ENCODE data around the gene PRPF6. TPM values are rescaled to one million over a fixed set of nuclear protein-coding genes. Genes with fewer than 3 reads are reported as not detected.

PRPF6 gene
- total RNA-seq, 1 donor from 2014 or later, result 52.6 TPM

GRCh38 chr20:64075556-64075955, 94.6 kb downstream of the PRPF6 start:
- Mint-ChIP-seq H3K27ac (ENCODE audit: unreplicated experiment) (no peak overlapping the region), H3K4me1 (ENCODE audit: low read depth, unreplicated experiment) (no peaks in the 10 kb centered on the region), H3K36me3 (ENCODE audit: low read depth, unreplicated experiment) (no peaks in the 10 kb centered on the region), H3K27me3 (ENCODE audit: low read depth, unreplicated experiment) (no peaks in the 10 kb centered on the region), H3K4me3 (ENCODE audit: unreplicated experiment) (no peak overlapping the region), H3K9me3 (ENCODE audit: unreplicated experiment) (no peaks in the 10 kb centered on the region)
- TF ChIP-seq, protein P1, sequence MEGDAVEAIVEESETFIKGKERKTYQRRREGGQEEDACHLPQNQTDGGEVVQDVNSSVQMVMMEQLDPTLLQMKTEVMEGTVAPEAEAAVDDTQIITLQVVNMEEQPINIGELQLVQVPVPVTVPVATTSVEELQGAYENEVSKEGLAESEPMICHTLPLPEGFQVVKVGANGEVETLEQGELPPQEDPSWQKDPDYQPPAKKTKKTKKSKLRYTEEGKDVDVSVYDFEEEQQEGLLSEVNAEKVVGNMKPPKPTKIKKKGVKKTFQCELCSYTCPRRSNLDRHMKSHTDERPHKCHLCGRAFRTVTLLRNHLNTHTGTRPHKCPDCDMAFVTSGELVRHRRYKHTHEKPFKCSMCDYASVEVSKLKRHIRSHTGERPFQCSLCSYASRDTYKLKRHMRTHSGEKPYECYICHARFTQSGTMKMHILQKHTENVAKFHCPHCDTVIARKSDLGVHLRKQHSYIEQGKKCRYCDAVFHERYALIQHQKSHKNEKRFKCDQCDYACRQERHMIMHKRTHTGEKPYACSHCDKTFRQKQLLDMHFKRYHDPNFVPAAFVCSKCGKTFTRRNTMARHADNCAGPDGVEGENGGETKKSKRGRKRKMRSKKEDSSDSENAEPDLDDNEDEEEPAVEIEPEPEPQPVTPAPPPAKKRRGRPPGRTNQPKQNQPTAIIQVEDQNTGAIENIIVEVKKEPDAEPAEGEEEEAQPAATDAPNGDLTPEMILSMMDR (IDR thresholded peaks at IDR 0.05; ENCODE audit: insufficient read depth, low read depth, low read length), result no peak
- TF ChIP-seq EZH2 (IDR thresholded peaks at IDR 0.05; ENCODE audit: insufficient read depth, low read length), result no peak
- Histone ChIP-seq H3K4me2 (ENCODE audit: low read length) (no peak overlapping the region), H3K4me1 (ENCODE audit: insufficient read depth, low read length) (peaks cover 8% of the 10 kb centered on the region), H4K20me1 (ENCODE audit: insufficient read depth, low read length) (peaks cover 10% of the 10 kb centered on the region), H3K9ac (ENCODE audit: low read length) (no peak overlapping the region), H3K9me3 (ENCODE audit: insufficient read depth, low read depth, low read length) (no peaks in the 10 kb centered on the region), H3K4me3 (ENCODE audit: insufficient read depth, low read depth, low read length) (no peak overlapping the region), H3K36me3 (ENCODE audit: insufficient read depth, low read length) (no peaks in the 10 kb centered on the region), H3K27me3 (ENCODE audit: insufficient read depth, low read length) (no peaks in the 10 kb centered on the region), H3K27ac (ENCODE audit: low read depth, low read length) (no peak overlapping the region), H2AFZ (ENCODE audit: low read depth, low read length) (no peak overlapping the region), H3K79me2 (ENCODE audit: insufficient read depth, low read length) (no peaks in the 10 kb centered on the region)
- DNase-seq (ENCODE audit: low read depth), result no peak
- FAIRE-seq, result no peak

- Histone ChIP-seq H3K27ac (ENCODE audit: low read depth, low read length) (no peak overlapping the region), H3K79me2 (ENCODE audit: insufficient read depth, low read length) (no peaks in the 10 kb centered on the region), H3K4me1 (ENCODE audit: insufficient read depth, low read length) (peaks cover 8% of the 10 kb centered on the region), H3K4me2 (ENCODE audit: low read length) (no peak overlapping the region), H3K9ac (ENCODE audit: low read length) (no peak overlapping the region), H3K9me3 (ENCODE audit: insufficient read depth, low read depth, low read length) (no peaks in the 10 kb centered on the region), H3K27me3 (ENCODE audit: insufficient read depth, low read length) (no peaks in the 10 kb centered on the region), H4K20me1 (ENCODE audit: insufficient read depth, low read length) (peaks cover 10% of the 10 kb centered on the region), H2AFZ (ENCODE audit: low read depth, low read length) (no peak overlapping the region), H3K4me3 (ENCODE audit: insufficient read depth, low read depth, low read length) (no peak overlapping the region), H3K36me3 (ENCODE audit: insufficient read depth, low read length) (no peaks in the 10 kb centered on the region)
- Mint-ChIP-seq H3K4me1 (ENCODE audit: low read depth, unreplicated experiment) (no peaks in the 10 kb centered on the region), H3K36me3 (ENCODE audit: low read depth, unreplicated experiment) (no peaks in the 10 kb centered on the region), H3K4me3 (ENCODE audit: unreplicated experiment) (no peak overlapping the region), H3K9me3 (ENCODE audit: unreplicated experiment) (no peaks in the 10 kb centered on the region), H3K27me3 (ENCODE audit: low read depth, unreplicated experiment) (no peaks in the 10 kb centered on the region), H3K27ac (ENCODE audit: unreplicated experiment) (no peak overlapping the region)
- DNase-seq (ENCODE audit: low read depth) (no peak), FAIRE-seq (no peak)
- no peak for TF ChIP-seq EZH2 (IDR thresholded peaks at IDR 0.05; ENCODE audit: insufficient read depth, low read length)
- TF ChIP-seq, protein P1 (IDR thresholded peaks at IDR 0.05; ENCODE audit: insufficient read depth, low read depth, low read length), result no peak
These were observed 95.4 kb downstream of the PRPF6 start for GRCh38 chr20:64076061-64076997.

GRCh38 chr20:64077094-64077493, 96.2 kb downstream of the PRPF6 start:
- FAIRE-seq (no peak), DNase-seq (ENCODE audit: low read depth) (no peak)
- Histone ChIP-seq H3K9ac (ENCODE audit: low read length) (no peak overlapping the region), H3K9me3 (ENCODE audit: insufficient read depth, low read depth, low read length) (no peaks in the 10 kb centered on the region), H3K4me2 (ENCODE audit: low read length) (no peak overlapping the region), H4K20me1 (ENCODE audit: insufficient read depth, low read length) (peaks cover 12% of the 10 kb centered on the region), H3K27ac (ENCODE audit: low read depth, low read length) (no peak overlapping the region), H3K79me2 (ENCODE audit: insufficient read depth, low read length) (no peaks in the 10 kb centered on the region), H2AFZ (ENCODE audit: low read depth, low read length) (no peak overlapping the region), H3K4me3 (ENCODE audit: insufficient read depth, low read depth, low read length) (no peak overlapping the region), H3K36me3 (ENCODE audit: insufficient read depth, low read length) (no peaks in the 10 kb centered on the region), H3K27me3 (ENCODE audit: insufficient read depth, low read length) (no peaks in the 10 kb centered on the region), H3K4me1 (ENCODE audit: insufficient read depth, low read length) (peaks cover 8% of the 10 kb centered on the region)
- no peaks in the 10 kb centered on the region for H3K36me3 Mint-ChIP-seq (ENCODE audit: low read depth, unreplicated experiment)
- H3K9me3 Mint-ChIP-seq (ENCODE audit: unreplicated experiment), result no peaks in the 10 kb centered on the region
- H3K27ac Mint-ChIP-seq (ENCODE audit: unreplicated experiment), result no peak overlapping the region
- no peaks in the 10 kb centered on the region for H3K4me1 Mint-ChIP-seq (ENCODE audit: low read depth, unreplicated experiment)
- H3K27me3 Mint-ChIP-seq (ENCODE audit: low read depth, unreplicated experiment), result no peaks in the 10 kb centered on the region
- H3K4me3 Mint-ChIP-seq (ENCODE audit: unreplicated experiment), result no peak overlapping the region
- TF ChIP-seq, protein P1 (IDR thresholded peaks at IDR 0.05; ENCODE audit: insufficient read depth, low read depth, low read length), result no peak
- TF ChIP-seq EZH2 (IDR thresholded peaks at IDR 0.05; ENCODE audit: insufficient read depth, low read length), result no peak
